ENCODE data around the gene PPIL1.

DNA sequence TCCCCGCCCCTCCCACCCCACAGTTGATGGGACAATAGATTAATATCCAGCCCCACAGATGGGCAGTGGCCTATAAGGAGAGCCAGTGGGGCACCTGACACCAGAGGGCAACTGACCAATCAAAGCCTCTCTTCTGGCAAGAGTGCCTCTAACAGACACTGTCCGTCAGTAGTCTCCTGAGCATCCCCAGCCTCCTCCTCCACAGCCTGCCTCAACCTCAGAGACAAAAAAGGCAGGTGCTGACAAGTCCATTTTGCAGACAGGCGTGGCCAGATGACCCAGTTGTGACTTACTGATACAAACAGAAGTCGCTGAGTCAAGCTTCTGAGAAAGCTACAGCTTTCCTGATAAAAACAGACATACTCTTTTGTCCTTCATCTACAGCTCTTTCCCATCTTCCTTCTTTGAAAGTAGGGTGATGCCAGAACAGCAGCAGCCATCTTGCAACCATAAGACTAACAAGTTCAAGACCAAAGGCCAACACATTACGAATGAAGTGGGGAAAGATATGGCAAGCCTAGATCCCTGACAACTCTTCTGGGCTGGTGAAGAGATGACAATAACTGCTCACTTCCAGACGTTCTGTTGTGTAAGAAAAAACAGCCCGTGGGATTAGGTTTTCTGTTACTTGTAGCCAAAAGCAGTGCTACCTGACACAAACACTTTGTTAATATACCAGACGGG, 12.3 kb downstream of the PPIL1 start:
- TF ChIP-seq EP300 (IDR thresholded peaks at IDR 0.05) (no peak), POLR2A (IDR thresholded peaks at IDR 0.05) (no peak)
- TF ChIP-seq, protein P1, sequence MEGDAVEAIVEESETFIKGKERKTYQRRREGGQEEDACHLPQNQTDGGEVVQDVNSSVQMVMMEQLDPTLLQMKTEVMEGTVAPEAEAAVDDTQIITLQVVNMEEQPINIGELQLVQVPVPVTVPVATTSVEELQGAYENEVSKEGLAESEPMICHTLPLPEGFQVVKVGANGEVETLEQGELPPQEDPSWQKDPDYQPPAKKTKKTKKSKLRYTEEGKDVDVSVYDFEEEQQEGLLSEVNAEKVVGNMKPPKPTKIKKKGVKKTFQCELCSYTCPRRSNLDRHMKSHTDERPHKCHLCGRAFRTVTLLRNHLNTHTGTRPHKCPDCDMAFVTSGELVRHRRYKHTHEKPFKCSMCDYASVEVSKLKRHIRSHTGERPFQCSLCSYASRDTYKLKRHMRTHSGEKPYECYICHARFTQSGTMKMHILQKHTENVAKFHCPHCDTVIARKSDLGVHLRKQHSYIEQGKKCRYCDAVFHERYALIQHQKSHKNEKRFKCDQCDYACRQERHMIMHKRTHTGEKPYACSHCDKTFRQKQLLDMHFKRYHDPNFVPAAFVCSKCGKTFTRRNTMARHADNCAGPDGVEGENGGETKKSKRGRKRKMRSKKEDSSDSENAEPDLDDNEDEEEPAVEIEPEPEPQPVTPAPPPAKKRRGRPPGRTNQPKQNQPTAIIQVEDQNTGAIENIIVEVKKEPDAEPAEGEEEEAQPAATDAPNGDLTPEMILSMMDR (IDR thresholded peaks at IDR 0.05), result no peak
